Kidney glomerular epithelial cell (primary cell): Measurements from ENCODE around the gene NPDC1.

Experiments used
- DNase-seq: peaks from one replicate; lab custom pipeline; 2025; lab: John Stamatoyannopoulos, UW

The NPDC1 gene, protein sequence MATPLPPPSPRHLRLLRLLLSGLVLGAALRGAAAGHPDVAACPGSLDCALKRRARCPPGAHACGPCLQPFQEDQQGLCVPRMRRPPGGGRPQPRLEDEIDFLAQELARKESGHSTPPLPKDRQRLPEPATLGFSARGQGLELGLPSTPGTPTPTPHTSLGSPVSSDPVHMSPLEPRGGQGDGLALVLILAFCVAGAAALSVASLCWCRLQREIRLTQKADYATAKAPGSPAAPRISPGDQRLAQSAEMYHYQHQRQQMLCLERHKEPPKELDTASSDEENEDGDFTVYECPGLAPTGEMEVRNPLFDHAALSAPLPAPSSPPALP

GRCh38 chr9:137046088-137046787, at the start of gene NPDC1:
Gene NPDC1, minus strand, starts transcription at chr9:137046177. Its CDS starts 188 bp downstream, at chr9:137045989.
- peak; percentile 70 for DNase-seq

GRCh38 chr9:137089232-137089947, 43.4 kb upstream of the NPDC1 start:
- no peak for DNase-seq

DNA sequence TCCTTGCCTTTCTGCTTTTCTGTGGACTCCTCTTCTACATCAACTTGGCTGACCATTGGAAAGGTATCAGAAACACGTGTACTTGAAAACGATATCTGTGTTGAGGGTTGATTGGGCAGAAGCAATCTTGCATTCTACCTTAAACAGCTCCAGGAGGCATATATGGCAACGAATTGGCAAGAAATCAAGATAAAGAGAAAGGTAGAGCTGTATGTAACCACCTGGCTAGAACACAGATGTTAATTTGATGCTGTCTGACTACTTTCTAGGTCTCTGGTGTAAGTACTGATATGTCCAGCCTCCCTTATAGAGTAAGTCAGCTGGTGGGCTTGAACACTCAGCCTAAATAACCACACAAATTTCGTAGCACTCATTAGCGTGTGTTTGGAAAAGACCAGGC, 42.1 kb upstream of the NPDC1 start:
- no peak for DNase-seq

DNA sequence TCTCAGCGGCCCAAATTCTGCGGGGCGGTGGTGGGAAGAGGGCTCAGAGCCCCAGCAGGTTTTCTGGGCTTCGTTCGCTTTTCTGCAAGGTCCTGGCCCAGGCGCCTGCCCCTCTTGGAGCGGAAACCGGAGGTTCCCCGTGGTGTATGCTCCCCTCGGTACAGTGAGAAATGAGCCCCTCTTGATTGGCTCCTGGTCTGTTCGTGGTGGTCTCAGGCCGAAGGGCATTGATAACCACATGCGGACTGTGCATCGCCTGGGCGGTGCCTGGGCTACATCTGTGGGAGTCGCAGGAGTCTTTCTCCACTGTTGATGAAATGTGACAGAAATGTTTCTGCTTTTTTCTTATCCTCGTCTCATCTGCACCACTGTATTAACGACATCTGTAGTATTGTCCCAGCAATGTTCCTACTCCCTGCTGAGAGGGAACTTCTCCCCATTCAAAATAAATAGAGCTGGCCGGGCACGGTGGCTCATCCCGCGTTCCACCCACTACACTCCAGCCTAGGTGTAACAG, 41.5 kb upstream of the NPDC1 start:
- DNase-seq = no peak

GRCh38 chr9:137086531-137087408, 40.8 kb upstream of the NPDC1 start, which contains the start of gene MAN1B1:
Gene MAN1B1, plus strand, starts transcription at chr9:137086985. Its CDS starts 15 bp downstream, at chr9:137087000.
- DNase-seq = peak; percentile 99

GRCh38 chr9:137085920-137086530, 40.0 kb upstream of the NPDC1 start:
- peak; percentile 3 for DNase-seq

GRCh38 chr9:137084526-137084925, 38.5 kb upstream of the NPDC1 start:
- no peak for DNase-seq

DNA sequence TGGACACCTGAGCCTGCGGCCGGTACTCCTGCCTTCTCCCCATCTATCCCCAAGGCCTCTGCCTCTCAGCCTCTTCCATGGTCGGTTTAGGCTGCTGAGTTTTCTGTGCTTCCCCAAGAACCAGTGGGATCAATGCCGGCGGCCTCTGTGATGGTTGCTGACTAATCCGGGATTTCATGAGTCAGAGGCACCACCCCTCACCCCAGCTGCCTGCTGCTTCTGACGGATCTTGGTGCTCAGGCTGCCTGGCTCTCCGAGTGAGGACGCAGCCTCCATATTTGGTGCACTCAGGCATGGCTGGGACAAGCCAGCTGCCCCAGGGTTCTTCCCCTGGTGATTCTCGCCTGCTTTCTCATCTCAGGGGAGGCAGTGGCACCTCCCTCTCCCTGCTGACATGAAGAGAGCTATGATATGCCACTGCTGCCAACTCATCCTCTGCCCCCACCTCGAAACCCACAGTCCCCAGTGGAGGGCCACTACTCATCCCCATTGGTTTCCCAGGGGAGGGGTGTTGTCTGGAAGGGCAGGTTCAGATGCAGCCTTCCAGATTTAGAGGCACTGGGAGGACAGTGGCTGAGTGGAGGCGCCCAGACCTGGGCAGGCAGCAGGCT, 37.5 kb upstream of the NPDC1 start:
- peak; percentile 96 for DNase-seq

DNA sequence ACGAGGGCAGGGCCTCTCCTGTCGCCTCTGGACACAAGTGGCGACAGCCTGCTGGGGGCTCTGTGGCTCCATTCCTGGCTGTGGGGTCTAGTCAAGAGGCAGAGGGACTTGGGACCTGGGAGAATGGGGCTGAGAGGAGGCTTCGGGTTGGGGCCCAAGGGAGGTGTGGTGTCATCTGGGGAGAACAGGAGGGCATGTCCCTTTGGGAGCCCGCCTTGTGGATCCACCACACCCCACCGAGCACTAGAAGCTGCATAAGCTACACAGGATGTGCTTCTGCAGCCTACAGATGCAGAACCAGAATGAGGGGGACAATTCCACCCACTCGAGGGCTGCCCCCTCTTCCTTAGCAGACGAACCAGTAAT, 36.9 kb upstream of the NPDC1 start:
- DNase-seq = no peak

DNA sequence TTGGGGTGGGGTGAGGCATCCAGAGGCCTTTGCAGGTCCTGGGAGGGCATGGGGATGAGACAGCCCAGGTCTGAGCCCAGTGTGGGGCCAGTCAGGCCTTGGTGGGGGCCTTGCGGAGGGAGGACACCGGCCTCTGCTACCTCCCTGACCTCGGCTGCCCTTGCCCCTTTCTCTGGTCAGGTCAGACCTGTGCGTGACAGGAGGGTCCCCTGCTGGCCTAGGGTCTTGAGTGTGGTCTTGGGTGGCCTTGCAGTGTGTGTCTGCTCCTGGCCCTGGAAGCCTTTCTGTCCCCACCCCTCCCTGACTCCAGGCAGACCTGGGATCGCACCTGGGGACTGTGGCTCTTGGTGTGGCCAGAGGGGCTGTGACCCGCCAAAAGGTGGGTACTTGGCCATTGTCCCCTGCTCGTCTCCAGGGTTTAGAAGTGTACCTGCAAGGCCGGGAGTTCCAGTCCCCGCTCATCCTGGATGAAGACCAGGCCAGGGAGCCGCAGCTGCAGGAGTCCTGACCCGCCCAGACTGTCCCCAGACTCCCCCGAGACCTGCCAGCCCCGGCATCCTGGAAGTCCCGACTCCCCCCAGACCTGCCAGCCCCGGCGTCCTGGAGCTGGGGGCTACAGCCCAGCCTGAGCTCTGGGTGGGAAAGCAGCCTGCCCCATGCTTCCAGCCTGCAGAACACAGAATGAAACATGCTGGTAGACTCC, 36.4 kb upstream of the NPDC1 start:
- no peak for DNase-seq

- no peak for DNase-seq
Observed at GRCh38 chr9:137080260-137081122, 34.5 kb upstream of the NPDC1 start.

DNA sequence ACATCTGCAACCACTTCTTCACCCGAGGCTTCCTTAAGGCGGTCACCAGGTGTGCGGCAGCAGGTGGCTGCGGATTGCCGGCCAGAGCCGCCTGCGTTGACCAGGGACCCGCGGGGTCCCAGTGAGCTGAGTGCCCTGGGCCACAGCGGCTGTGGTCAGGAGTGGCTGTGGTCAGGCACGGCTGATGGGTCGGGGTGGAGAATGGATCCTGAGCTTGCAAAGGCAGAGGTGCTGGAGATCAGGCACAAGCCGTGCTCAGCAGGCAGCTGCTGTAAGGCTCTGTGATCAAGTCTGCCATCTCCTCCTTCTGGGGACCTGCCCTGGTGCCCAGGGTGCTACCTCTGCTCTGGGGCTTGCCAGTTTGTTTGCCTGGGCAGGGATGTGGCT, 33.4 kb upstream of the NPDC1 start:
- DNase-seq = no peak

- no peak for DNase-seq
Observed at GRCh38 chr9:137078701-137079400, 32.9 kb upstream of the NPDC1 start.

- DNase-seq = no peak
Observed at GRCh38 chr9:137077758-137078693, 32.0 kb upstream of the NPDC1 start.

DNA sequence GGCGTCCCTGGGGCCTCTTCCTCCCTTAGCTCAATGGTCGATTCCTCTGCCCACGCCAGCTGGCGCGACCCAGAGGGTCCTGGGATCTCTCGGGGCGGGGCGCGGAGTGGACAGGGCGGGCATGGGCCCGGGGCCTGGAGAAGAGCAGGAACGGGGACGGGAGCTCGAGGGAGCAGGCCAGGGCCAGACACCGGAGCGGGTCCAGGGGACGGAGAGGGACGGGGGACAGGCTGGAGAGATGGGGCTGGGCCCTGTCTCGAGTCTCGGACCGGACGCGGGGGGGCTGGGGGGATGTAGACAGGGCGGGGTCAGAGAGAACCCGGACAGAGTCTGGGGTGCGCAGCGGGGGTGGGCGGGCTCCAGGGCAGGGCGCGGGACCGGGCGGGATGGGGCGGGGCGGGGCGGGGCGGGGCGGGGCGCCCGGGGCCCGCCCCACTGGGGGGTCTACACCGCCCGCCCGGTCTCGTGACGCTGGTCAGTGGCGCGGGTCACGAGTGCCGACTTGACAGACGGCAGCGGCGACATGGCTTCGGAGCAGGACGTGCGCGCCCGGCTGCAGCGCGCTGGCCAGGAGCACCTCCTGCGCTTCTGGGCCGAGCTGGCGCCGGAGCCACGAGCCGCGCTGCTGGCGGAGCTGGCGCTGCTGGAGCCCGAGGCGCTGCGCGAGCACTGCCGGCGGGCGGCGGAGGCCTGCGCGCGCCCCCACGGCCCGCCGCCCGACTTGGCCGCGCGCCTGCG, 31.2 kb upstream of the NPDC1 start, which contains the start of gene UAP1L1:
UAP1L1 (plus strand) TSS at position 508 of the 738 bp plus-strand sequence; CDS start at position 524, 16 bp downstream.
- DNase-seq = no peak

GRCh38 chr9:137076636-137077009, 30.6 kb upstream of the NPDC1 start:
- DNase-seq = no peak
